NCI-H1092 (cell line): ENCODE results near the gene IL17REL.
A peak's percentile ranks its signal among the peaks of the same experiment; 100 is the strongest.

Experiments
- DNase-seq: peaks from one replicate; lab custom pipeline; 2025; lab: John Stamatoyannopoulos, UW

IL17REL gene

DNA sequence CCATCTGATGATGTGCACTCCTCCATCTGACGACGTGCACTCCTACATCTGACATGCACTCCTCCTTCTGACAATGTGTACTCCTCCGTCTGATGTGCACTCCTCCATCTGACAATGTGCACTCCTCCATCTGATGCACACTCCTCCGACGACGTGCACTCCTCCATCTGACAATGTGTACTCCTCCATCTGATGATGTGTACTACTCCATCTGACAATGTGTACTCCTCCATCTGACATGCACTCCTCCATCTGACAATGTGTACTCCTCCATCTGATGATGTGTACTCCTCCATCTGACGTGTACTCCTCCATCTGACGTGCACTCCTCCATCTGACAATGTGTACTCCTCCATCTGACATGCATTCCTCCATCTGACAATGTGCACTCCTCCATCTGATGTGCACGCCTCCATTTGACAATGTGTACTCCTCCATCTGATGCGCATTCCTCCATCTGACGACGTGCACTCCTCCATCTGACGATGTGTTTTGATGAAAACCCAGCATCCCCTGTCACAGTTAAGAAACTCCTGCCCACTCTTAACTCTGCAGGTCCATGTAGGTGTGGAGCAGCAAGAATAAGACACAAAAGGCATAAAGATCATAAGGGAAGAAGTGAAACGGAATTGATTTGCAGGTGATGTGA is 9.7 kb upstream of the IL17REL start:
- no peak for DNase-seq

DNA sequence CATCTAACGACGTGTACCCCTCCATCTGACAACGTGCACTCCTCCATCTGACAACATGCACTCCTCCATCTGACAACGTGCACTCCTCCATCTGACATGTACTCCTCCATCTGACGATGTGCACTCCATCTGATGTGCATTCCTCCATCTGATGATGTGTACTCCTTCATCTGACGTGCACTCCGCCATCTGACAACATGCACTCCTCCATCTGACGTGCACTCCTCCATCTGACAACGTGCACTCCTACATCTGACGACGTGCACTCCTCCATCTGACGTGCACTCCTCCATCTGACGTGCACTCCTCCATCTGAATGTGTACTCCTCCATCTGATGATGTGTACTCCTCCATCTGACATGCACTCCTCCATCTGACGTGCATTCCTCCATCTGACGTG is 8.0 kb upstream of the IL17REL start:
- no peak for DNase-seq

- DNase-seq, result no peak
These were observed 6.8 kb upstream of the IL17REL start for GRCh38 chr22:50019316-50019715.

GRCh38 chr22:50018608-50019285 is 6.2 kb upstream of the IL17REL start:
- no peak for DNase-seq

DNA sequence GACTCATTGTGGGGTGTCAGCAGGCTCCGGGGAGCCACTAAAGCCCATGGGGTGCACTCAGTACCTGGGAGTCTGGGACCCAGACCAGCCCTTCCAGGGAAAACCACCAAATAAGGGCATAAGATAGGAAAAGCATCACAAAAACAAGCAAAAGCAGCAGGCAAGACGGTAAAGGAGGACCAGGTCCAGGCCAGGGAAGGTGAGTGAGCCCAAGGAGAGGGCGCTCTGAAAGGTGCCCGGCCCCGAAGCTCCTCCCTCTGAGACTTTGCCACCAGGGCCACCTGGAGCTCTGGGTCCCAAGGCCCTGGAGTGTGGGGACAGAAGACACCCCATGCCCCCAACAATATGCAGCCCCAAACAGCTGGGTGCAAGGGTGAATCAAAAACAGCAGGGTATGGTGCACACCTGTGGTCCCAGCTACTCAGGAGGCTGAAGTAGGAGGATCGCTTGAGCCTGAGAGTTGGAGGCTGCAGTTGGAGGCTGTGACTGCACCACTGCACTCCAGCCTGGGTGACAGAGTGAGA is 5.2 kb upstream of the IL17REL start:
- DNase-seq, result no peak

DNA sequence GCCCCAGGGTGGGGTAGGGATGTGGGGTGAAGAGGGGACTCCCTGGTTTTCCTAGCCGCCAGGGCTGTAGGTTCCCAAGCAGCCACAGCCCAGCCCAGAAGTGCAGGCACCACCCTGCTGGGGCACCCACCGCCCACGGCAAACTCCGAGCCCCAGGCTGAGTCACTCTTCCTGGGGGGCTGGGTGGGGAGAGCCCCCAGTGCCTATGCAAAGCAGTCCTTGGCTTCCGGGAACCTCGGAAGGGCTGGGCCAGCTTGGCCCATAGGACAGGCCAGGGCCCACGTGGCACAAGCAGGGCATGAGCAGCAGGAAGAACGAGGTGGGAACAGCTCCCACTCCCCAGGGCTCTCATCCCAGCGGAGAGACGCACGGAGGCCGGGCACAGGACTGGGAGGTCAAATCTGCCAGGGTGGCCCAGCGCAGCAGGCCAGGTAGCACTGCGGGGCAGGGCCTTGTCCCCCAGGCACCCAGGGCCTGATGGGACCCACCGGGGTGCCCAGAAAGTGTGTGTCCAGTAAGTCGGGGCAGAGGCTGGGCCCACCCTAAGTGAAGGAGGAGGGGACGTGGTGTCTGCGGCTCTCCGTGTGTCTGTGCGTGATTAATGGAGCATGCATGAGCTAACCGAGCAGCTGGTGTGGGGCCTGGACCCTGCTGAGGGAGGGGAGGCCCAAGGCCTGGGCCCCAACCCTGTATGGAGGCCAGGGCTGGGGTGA is 4.6 kb upstream of the IL17REL start:
- DNase-seq, result no peak

GRCh38 chr22:50016308-50016987 is 3.9 kb upstream of the IL17REL start:
- no peak for DNase-seq

DNA sequence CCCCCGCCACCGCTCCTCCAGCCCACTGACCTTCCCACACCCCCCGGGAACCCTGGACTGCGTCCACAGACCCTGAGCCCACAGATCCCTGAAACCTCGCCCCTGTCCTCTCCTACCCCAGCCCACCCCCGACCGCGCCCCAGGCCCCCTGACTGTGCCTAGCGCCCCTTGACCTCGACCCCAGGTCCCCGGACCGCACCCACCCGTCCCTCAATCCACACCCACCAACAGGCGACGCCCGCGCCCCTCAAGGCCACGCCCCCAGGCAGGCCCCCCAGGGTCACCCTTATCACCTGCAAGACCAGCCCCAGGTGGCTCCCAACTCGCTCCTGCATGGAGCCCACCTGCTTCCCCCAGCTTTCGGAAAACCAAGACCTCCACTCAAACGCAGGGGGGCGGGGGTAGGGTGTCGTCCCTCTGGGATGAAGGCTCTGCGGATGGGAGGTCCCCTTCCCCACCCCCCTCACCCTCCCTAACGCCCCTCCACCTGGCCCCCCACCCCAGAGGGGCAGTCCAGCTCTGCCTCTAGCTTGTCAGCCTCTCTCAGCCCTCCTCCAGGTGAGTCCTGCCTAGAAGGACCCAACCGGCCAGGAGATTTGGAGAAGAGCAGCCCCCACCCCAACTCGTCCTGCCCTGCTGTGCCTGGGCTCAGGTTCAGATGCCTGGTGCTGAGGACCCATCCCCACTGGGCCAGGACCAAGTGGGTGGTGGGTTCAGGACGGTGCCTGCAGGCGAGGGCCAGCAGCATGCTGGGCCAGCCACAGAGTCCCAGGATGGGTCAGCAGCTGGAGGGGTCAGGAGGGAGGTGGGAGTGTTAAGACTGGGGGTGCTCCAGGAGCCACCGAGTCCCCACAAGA is 3.1 kb upstream of the IL17REL start:
- DNase-seq, result no peak

GRCh38 chr22:50014655-50015401 is 2.3 kb upstream of the IL17REL start:
- DNase-seq, result no peak

DNA sequence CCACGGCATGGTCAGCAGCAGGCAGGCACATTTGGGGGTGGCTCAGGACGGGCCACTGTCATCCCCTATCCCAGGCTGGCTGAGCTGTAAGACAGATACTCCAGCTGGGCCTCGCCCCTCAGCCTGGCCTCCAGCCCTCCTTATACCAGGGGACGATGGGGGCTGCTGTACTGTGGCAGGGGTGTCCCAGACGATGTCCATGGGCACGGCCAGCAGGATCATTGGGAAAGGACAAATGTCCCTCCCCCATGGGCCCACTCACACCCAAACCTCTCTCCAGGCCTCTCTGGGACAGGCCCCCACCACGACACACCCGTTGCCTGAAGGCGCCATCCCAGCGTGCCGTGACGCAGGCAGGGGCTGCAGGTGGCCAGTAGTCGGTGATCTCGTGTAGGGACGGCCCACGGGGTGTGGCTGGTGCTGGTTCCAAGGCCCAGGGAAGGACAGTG is 1.5 kb upstream of the IL17REL start:
- no peak for DNase-seq

DNA sequence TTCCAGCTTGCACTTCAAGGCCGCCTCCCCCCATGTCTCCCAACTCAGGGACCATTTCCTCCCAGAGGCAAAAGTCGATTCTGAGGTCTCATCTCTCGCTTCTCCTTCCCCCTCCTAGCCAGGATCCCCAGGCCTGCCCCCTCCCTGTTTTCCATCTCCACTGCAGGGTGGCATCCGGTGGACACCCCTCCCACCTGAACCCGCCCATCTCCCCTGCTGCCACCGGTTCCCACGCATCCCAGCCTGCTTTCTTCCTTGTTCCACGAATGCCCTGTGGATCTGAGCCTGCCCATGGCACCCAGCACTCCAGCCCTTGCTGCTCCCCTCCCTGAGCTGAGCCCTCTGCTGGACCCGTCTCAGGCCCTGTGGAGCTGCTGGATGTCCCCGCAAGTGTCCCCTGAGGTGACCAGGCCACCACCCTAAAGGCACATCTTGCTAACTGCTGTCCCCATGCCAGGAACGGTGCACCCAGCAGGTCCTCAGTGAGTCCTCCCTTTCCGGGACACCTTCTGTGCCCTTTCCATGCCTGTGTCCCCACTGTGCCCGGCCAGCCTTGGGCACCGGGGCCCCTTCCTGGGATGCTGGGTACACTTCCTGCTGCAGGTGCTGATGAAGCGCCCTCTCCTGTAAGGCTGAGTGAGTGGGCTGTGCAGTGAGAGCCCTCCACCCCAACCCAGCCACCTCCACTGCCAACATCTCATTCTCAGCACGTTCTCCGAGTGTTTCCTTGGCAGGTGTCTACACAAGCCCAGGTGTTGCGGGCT is 936 bp downstream of the IL17REL start:
- no peak for DNase-seq

GRCh38 chr22:50010676-50011446 is 1.7 kb downstream of the IL17REL start:
- DNase-seq, result no peak

- no peak for DNase-seq
These were observed 2.5 kb downstream of the IL17REL start for GRCh38 chr22:50009765-50010675.

- no peak for DNase-seq
These were observed 3.3 kb downstream of the IL17REL start for GRCh38 chr22:50009251-50009650.

DNA sequence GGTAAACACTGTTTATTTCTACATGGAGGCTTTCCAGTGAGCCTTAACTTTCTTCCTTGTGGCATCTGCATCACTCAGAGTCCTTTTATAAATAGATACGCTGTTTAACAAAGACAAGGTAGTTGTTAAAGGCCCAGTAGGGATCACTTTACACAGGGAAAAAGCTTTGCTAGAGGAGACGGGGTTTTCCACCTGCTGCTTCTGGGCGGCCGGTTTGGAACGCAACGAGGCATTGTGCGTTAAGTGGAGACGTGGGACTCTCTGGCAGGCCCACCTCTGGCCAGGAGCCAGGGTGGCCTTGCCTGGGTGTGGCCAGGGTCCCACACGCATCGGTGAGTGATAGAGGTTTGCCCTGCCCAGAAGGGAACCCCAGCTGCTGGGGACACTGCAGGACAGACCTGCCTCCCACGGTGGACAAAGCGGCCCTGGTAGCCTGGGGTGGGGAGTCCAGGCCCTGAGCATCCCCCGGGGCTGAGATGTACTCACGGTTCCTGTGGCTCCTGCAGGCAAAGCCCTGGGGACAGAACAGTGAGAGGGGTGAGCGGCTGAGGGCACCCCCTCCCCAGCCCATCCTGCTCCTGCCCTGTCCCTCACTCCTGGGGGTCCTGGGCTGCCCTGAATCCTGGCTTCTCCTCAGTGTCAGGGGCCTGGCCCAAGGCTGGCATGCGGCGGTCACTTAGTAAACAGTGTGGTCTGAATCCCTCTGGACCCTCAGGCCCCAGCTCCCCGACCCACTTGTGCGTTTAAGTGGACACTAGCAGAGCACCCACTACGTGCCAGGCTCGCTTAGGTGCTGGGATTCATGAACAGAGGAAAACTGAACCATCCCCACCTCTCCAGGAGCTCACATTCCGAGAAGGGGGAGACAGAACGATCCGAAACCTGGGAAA is 4.2 kb downstream of the IL17REL start:
- peak; percentile 25 for DNase-seq

DNA sequence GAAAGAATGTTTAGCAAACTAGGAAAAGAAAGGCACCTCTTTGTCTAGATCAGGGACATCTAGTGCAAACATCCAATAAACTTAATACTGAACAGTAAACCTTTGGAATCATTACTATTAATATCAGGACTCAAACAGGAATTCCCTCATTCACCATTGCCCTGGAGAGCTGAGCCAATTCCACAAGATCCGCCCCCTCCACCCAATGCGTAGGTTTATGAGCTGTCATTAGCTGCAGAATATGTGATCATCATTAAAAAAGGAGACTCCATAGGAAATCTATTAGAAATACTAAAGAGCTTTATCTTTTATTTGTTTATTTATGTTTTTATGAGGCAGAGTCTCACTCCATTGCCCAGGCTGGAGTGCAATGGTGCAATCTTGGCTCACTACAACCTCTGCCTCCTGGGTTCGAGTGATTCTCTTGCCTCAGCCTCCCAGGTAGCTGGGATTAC is 5.5 kb downstream of the IL17REL start:
- DNase-seq, result no peak

DNA sequence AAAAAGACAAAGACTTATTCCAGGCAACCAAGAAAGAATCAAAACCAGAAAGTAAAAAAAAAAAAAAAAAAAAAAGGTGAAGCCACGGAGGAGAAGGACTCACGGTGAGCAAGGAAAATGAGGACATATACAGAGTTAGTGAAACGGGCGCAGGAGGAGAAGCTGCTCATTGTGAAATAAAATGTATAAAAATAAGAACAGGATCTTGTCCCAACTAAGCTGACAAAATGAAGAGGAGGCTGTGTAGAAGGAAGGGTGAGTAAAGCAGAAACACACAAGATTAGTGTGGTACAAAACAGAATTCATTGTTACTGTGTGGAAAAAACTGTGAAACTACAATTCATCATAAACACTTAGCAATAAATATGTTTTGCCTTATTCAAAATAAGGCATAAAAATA is 7.6 kb downstream of the IL17REL start:
- no peak for DNase-seq
